Endothelial cell of umbilical vein (primary cell): ENCODE results near the gene SLC26A8. TPM values are rescaled to one million over a fixed set of nuclear protein-coding genes. Genes with fewer than 3 reads are reported as not detected.

Experiments used
- BruUV-seq: library from RNA; stranded (reverse); fragments of 400-500 nt; replicated peaks from 2 replicates; lab custom pipeline; 2021; lab: Mats Ljungman, UMichigan
- CTCF ChIA-PET: fragments of 300-600, 350-600 bp; sonication (Branson Sonifier 250); formaldehyde crosslinking; loops from one replicate; lab custom pipeline; 2021; ENCODE audit warnings: antibody characterized with exemption, inconsistent platforms; lab: Charles Lee
- POLR2A ChIA-PET: fragments of 300-600, 350-600 bp; sonication (Branson Sonifier 250); formaldehyde crosslinking; loops from one replicate; lab custom pipeline; 2021; ENCODE audit warnings: antibody characterized with exemption, inconsistent platforms; lab: Charles Lee
- DNase-seq: peaks from one replicate; pipeline ENCODE4 v3.0.0-alpha.2; 2011; ENCODE audit warnings: low read depth, low spot score
- FAIRE-seq: peaks from 2 replicates; lab custom pipeline; 2011; peaks lifted over from hg19 to GRCh38; lab: Jason Lieb, UNC
- H2AFZ ChIP-seq: 2 replicates; pipeline ENCODE4 v1.6.0; 2012; ENCODE audit warnings: low read depth, low read length, control low read depth, inconsistent platforms
- H3K27ac ChIP-seq: 2 replicates; pipeline ENCODE4 v1.5.1; 2011; ENCODE audit warnings: low read depth, mild to moderate bottlenecking, control low read depth, low read length, moderate library complexity; ENCODE audit not compliant: insufficient read depth
- H3K27me3 ChIP-seq, 2 experiments: 2 replicates each; pipeline versions ENCODE4 v1.6.0 to v1.6.1; 2011; ENCODE audit warnings: low read length in 2 of 2, mixed read lengths in 1 of 2; ENCODE audit not compliant: control insufficient read depth in 2 of 2, insufficient read depth in 2 of 2
- H3K36me3 ChIP-seq, 2 experiments: 2 replicates in 1 of 2; 3 replicates in 1 of 2; pipeline ENCODE4 v1.5.1; 2011; ENCODE audit warnings: low read length in 2 of 2, mild to moderate bottlenecking in 1 of 2, moderate library complexity in 1 of 2; ENCODE audit not compliant: control insufficient read depth in 2 of 2, insufficient read depth in 2 of 2; ENCODE audit errors: extremely low read depth in 1 of 2
- H3K4me1 ChIP-seq: 3 replicates; pipeline ENCODE4 v1.5.1; 2011; ENCODE audit warnings: mild to moderate bottlenecking, low read length; ENCODE audit not compliant: control insufficient read depth, insufficient read depth; ENCODE audit errors: extremely low read depth
- H3K4me2 ChIP-seq: 2 replicates; pipeline ENCODE4 v1.6.1; 2011; ENCODE audit warnings: low read length, control low read depth, mixed read lengths; ENCODE audit not compliant: insufficient read depth
- H3K4me3 ChIP-seq, 3 experiments: fragments of 200-600 bp in 1 of 3; sonication (generic), shearing (Covaris generic) in 1 of 3; replicated peaks in 1 of 3; 2 replicates each; pipeline ENCODE4 v1.5.1; 2011 to 2016; ENCODE audit warnings: control low read depth in 3 of 3, low read length in 3 of 3, mild to moderate bottlenecking in 2 of 3, inconsistent platforms in 1 of 3, low read depth in 1 of 3, moderate library complexity in 1 of 3; ENCODE audit not compliant: insufficient read depth in 1 of 3
- H3K79me2 ChIP-seq: 2 replicates; pipeline ENCODE4 v1.6.0; 2012; ENCODE audit warnings: low read length, inconsistent platforms; ENCODE audit not compliant: control insufficient read depth, insufficient read depth
- H3K9ac ChIP-seq: replicated peaks from 2 replicates; pipeline ENCODE3; 2011; ENCODE audit warnings: low read length, control low read depth; ENCODE audit not compliant: insufficient read depth; ENCODE audit errors: extremely low read depth
- H3K9me1 ChIP-seq: replicated peaks from 3 replicates; pipeline ENCODE4 v1.6.0; 2011; ENCODE audit warnings: mild to moderate bottlenecking, low read length; ENCODE audit not compliant: control insufficient read depth, insufficient read depth; ENCODE audit errors: extremely low read depth
- H3K9me3 ChIP-seq: replicated peaks from 2 replicates; pipeline ENCODE4 v1.5.1; 2012; ENCODE audit warnings: low read length, inconsistent platforms; ENCODE audit not compliant: control insufficient read depth, insufficient read depth
- H4K20me1 ChIP-seq: replicated peaks from 2 replicates; pipeline ENCODE3; 2011; ENCODE audit warnings: mild to moderate bottlenecking, low read length; ENCODE audit not compliant: control insufficient read depth, insufficient read depth; ENCODE audit errors: extremely low read depth
- FOS ChIP-seq: IDR thresholded peaks from 2 replicates; pipeline ENCODE4 v1.6.1; 2011; ENCODE audit warnings: mild to moderate bottlenecking, low read length, moderate library complexity, borderline replicate concordance; ENCODE audit not compliant: insufficient read depth
- GATA2 ChIP-seq: IDR thresholded peaks from 2 replicates; pipeline ENCODE4 v1.7.0; 2011; ENCODE audit warnings: low read depth, mild to moderate bottlenecking, moderate library complexity, mixed read lengths, low read length; ENCODE audit not compliant: insufficient read length, insufficient read depth
- JUN ChIP-seq: IDR thresholded peaks from 2 replicates; pipeline ENCODE4 v1.6.1; 2011; ENCODE audit warnings: borderline replicate concordance, low read depth; ENCODE audit not compliant: insufficient read length, insufficient read depth
- MAX ChIP-seq: IDR thresholded peaks from 2 replicates; pipeline ENCODE4 v1.6.1; 2011; ENCODE audit not compliant: insufficient read depth, insufficient read length
- POLR2A ChIP-seq: IDR thresholded peaks from 2 replicates; pipeline ENCODE4 v1.6.1; 2012; ENCODE audit warnings: low read depth, mild to moderate bottlenecking, control low read depth, low read length
- POLR2AphosphoS5 ChIP-seq: IDR thresholded peaks from 2 replicates; pipeline ENCODE4 v1.6.1; 2012; ENCODE audit warnings: low read depth, mild to moderate bottlenecking, control low read depth, low read length, moderate library complexity; ENCODE audit not compliant: insufficient read depth
- dilution Hi-C: fragments of 300-500 bp; cut with MboI; formaldehyde crosslinking; loops from one replicate; pipeline ENCODE4 v1.15.0; 2019; ENCODE audit warnings: low sequenced_read_pairs; ENCODE audit not compliant: extremely low pct_ligation_motif_present
- intact Hi-C: fragments of 100-400 bp; cut with micrococcal nuclease; formaldehyde crosslinking; loops from one replicate; pipeline ENCODE4 v1.10.0; 2022
- polyA plus RNA-seq, 4 experiments: library from polyadenylated mRNA; depleted of rRNA in 3 of 4; stranded (reverse) in 3 of 4; unstranded in 1 of 4; fragments of >200 nt; gene quantifications; 2 replicates each; pipeline versions ENCODE4 v1.2.1 to v1.2.3, GENCODE V29; 2011 to 2012; ENCODE audit warnings: missing spikeins in 1 of 4
- total RNA-seq: library from RNA; stranded (reverse); gene quantifications from 2 replicates; pipeline ENCODE4 v1.2.3, GENCODE V29; 2021

The SLC26A8 gene
- total and polyA plus RNA-seq, 2 donors (not counting 3 experiments of a cell fraction or from before 2014, with no cell fraction given), result 0.01 TPM; not detected in 1

GRCh38 chr6:35919827-35920751 is 104.4 kb downstream of the SLC26A8 start:
- ChIA-PET POLR2A (no interaction called here), CTCF (interaction anchor here (1.2 kb wide), 1 partner anchor 106 kb away, joined by 3 read pairs; no protein-coding TSS in a partner anchor)
- intact Hi-C loops (loop anchor here (2.0 kb wide), 2 partner anchors 35 to 107 kb away; partner anchors contain the start of gene MAPK14), dilution Hi-C loops (no loop called here)
- FAIRE-seq (peak; percentile 84), DNase-seq (peak; percentile 90)
- Histone ChIP-seq H2AFZ (peak overlapping the region; percentile 6), H3K4me1 (peaks cover 25% of the 10 kb centered on the region), H3K79me2 (peaks cover 44% of the 10 kb centered on the region), H4K20me1 (no peaks in the 10 kb centered on the region), H3K9me1 (no peaks in the 10 kb centered on the region), H3K4me3 (peak overlapping the region; percentile 36 to 96 (median 83)), H3K9me3 (no peaks in the 10 kb centered on the region), H3K27me3 (no peaks in the 10 kb centered on the region), H3K9ac (peak overlapping the region; percentile 63), H3K36me3 (no peaks in the 10 kb centered on the region), H3K27ac (peak overlapping the region; percentile 27), H3K4me2 (peak overlapping the region; percentile 92)
- BruUV-seq, result TSS peak; percentile 26
- TF ChIP-seq GATA2 (peak; percentile 17), JUN (no peak), POLR2AphosphoS5 (peak; percentile 63), FOS (peak; percentile 83), MAX (no peak), POLR2A (peak; percentile 39)
